KOPT-K1 (cell line): Measurements from ENCODE around the gene EMC8.

Experiments used
- H3K27ac ChIP-seq: fragments of 200-600 bp; sonication (generic); 2 replicates; pipeline ENCODE4 v1.5.1; 2016; ENCODE audit warnings: antibody characterized with exemption, mild to moderate bottlenecking, low read depth, low read length; ENCODE audit not compliant: poor library complexity, severe bottlenecking
- H3K36me3 ChIP-seq: fragments of 200-600 bp; sonication (generic); 2 replicates; pipeline ENCODE4 v1.5.1; 2017; ENCODE audit warnings: antibody characterized with exemption, mild to moderate bottlenecking, low read length, moderate library complexity; ENCODE audit not compliant: insufficient read depth
- H3K9me3 ChIP-seq: fragments of 200-600 bp; sonication (generic); 2 replicates; pipeline ENCODE4 v1.5.1; 2017; ENCODE audit warnings: antibody characterized with exemption, low read length, mild to moderate bottlenecking; ENCODE audit not compliant: insufficient read depth, poor library complexity, severe bottlenecking

Gene EMC8

GRCh38 chr16:85770741-85771140 is 28.6 kb downstream of the EMC8 start:
- Histone ChIP-seq H3K27ac (no peak overlapping the region), H3K36me3 (peaks cover 3% of the 10 kb centered on the region; the same call in 1 of the 2 replicates), H3K9me3 (no peaks in the 10 kb centered on the region)

DNA sequence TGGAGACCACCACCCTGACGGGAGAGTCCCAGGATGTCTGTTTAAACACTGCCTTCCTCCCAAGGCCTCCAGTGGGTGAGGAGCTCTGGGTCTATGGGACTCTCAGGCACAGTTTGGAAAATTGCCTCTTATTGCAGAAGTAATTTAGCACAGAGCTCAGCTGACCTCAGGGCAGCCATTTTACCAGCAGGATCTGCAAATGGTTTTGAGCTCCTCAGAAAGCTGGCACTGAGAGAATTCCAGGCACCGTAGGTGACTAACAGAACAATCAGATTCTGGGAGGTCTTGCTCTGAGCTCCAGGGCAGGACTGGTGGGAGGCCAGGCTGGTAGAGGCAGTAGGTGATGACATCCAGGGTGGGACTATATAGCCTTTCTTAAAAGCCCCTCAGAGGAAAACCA is 31.1 kb downstream of the EMC8 start:
- H3K36me3 ChIP-seq: no peaks in the 10 kb centered on the region
- H3K27ac ChIP-seq: no peak overlapping the region
- H3K9me3 ChIP-seq: no peaks in the 10 kb centered on the region

GRCh38 chr16:85767531-85767930 is 31.8 kb downstream of the EMC8 start:
- H3K36me3 ChIP-seq: no peaks in the 10 kb centered on the region
- H3K27ac ChIP-seq: no peak overlapping the region
- no peaks in the 10 kb centered on the region for H3K9me3 ChIP-seq

GRCh38 chr16:85765767-85766166 is 33.6 kb downstream of the EMC8 start:
- Histone ChIP-seq H3K36me3 (no peaks in the 10 kb centered on the region), H3K27ac (no peak overlapping the region), H3K9me3 (no peaks in the 10 kb centered on the region)

GRCh38 chr16:85765211-85765610 is 34.1 kb downstream of the EMC8 start:
- Histone ChIP-seq H3K9me3 (no peaks in the 10 kb centered on the region), H3K27ac (no peak overlapping the region), H3K36me3 (no peaks in the 10 kb centered on the region)

- H3K9me3 ChIP-seq: no peaks in the 10 kb centered on the region
- H3K27ac ChIP-seq: no peak overlapping the region
- no peaks in the 10 kb centered on the region for H3K36me3 ChIP-seq
Observed at GRCh38 chr16:85763616-85764015, 35.7 kb downstream of the EMC8 start.

GRCh38 chr16:85762970-85763369 is 36.4 kb downstream of the EMC8 start:
- H3K9me3 ChIP-seq: no peaks in the 10 kb centered on the region
- no peak overlapping the region for H3K27ac ChIP-seq
- H3K36me3 ChIP-seq: no peaks in the 10 kb centered on the region

DNA sequence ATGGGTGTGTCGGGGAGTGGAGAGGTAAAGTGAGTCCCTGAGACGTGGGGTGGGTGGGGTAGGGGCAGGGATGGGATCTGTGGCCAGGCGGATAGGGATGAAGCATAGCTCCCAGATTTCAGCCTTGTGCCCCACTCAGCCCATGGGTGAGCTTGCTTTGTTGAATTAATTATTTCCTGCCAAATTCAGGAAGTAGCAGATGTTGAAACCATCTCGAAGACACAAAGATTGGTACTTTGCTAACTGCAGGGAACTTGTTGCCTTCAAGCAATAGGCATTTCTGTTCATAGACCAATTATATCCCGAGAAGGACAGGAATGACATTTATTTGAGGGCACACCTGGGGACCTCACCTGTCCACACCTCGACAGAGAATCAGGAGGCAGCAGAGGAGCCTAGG is 37.5 kb downstream of the EMC8 start:
- no peaks in the 10 kb centered on the region for H3K36me3 ChIP-seq
- H3K9me3 ChIP-seq: no peaks in the 10 kb centered on the region
- no peak overlapping the region for H3K27ac ChIP-seq

- Histone ChIP-seq H3K36me3 (no peaks in the 10 kb centered on the region), H3K27ac (no peak overlapping the region), H3K9me3 (no peaks in the 10 kb centered on the region)
Observed at GRCh38 chr16:85759631-85760419, 39.5 kb downstream of the EMC8 start.

DNA sequence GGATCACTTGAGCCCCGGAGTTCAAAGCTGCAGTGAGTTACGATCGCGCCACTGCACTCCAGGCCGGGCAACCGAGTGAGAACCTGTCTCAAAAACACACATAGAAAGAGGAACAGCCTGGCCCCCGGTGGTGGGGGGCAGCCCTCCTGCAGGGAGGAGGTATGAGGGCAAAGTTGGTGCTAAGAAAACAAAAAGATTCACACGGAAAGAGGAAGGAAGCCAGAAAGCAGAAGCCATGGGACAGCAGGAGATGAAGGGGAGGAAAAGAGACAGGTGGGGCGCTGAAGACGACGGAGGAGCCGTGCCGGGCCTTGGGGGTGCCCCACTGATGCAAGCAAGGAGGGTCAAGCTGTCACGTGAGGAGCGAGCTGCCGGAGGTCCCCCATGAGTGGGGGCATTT is 40.2 kb downstream of the EMC8 start:
- Histone ChIP-seq H3K36me3 (no peaks in the 10 kb centered on the region), H3K27ac (no peak overlapping the region), H3K9me3 (no peaks in the 10 kb centered on the region)

DNA sequence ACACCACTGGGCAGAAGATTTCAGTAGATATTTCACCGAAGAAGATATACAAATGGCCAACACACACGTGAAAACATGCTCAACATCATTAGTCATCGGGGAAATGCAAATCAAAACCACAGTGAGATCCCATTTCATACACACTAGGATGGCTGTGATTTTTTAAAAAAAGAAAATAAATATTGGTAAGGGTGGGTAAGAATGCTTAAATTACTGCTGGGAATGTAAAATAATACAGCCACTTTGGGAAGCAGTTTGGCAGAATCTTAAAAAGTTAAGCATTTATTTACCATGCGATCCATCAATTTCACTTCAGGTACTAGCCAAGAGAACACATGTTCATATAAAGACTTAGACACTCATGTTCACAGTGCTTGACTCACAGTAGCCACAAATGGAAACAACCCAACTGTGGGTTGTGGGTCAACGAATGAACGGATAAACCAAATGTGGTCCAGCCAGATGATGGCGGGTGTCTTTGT is 42.0 kb downstream of the EMC8 start:
- Histone ChIP-seq H3K27ac (no peak overlapping the region), H3K9me3 (no peaks in the 10 kb centered on the region), H3K36me3 (no peaks in the 10 kb centered on the region)

- no peak overlapping the region for H3K27ac ChIP-seq
- H3K36me3 ChIP-seq: no peaks in the 10 kb centered on the region
- H3K9me3 ChIP-seq: no peaks in the 10 kb centered on the region
Observed at GRCh38 chr16:85755929-85756768, 43.2 kb downstream of the EMC8 start.

DNA sequence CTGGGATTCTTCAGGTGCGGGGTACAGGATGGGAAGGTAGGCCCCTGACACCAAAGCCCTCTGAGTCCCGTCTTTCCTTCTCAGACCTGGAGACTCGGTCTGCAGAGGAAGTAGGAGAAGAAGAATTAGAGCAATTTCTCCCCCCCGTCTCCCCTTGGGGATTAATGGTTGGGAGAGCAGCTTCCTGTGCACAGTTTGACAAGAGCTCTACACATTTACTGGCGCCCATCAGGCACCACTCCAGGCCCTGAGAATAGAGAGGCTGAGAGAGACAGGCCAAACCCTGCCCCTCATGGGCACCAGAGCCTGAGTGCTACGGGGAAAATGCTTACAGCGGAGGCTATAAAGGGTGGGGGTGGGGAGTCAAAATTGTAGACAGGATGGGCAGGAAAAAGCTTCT is 44.9 kb downstream of the EMC8 start:
- Histone ChIP-seq H3K27ac (no peak overlapping the region), H3K9me3 (no peaks in the 10 kb centered on the region), H3K36me3 (no peaks in the 10 kb centered on the region)

- Histone ChIP-seq H3K36me3 (no peaks in the 10 kb centered on the region), H3K27ac (no peak overlapping the region), H3K9me3 (no peaks in the 10 kb centered on the region)
Observed at GRCh38 chr16:85753976-85754375, 45.4 kb downstream of the EMC8 start.

GRCh38 chr16:85753559-85753958 is 45.8 kb downstream of the EMC8 start:
- Histone ChIP-seq H3K27ac (no peak overlapping the region), H3K36me3 (no peaks in the 10 kb centered on the region)

More at GRCh38 chr16:85753559-85753958, 45.8 kb downstream of the EMC8 start:
- H3K9me3 ChIP-seq: no peaks in the 10 kb centered on the region
